GM21423 (cell line): Measurements from ENCODE around the gene C7orf33.

Experiments used
- ATAC-seq: cut with Tn5 transposase; IDR thresholded peaks from one replicate; pipeline ENCODE4 v1.9.1; 2021; ENCODE audit warnings: mild to moderate bottlenecking, moderate library complexity; ENCODE audit not compliant: unreplicated experiment

The C7orf33 gene

DNA sequence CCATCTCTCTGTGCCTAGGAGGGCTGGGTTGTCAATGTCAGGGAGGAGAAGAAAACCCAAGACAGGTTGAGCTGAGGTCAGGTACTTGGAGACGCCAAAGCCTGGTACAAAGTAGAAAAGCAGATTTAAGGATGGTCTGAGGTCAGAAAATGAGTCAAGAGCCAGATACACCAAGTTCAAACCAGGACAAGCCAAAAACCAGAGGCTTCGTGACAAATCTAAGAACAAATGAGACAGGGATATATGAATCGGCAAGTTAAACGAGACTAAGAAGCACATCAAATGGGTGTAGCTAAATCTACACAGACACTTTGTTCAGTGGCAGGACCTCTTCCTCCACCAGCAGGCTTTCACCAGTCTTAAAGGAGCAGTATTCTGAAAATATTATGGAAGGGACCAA lies 34.2 kb downstream of the C7orf33 start:
- ATAC-seq = no peak

- no peak for ATAC-seq
These were observed 34.8 kb downstream of the C7orf33 start for GRCh38 chr7:148625342-148625741.

GRCh38 chr7:148626828-148627227 lies 36.3 kb downstream of the C7orf33 start:
- ATAC-seq = no peak

DNA sequence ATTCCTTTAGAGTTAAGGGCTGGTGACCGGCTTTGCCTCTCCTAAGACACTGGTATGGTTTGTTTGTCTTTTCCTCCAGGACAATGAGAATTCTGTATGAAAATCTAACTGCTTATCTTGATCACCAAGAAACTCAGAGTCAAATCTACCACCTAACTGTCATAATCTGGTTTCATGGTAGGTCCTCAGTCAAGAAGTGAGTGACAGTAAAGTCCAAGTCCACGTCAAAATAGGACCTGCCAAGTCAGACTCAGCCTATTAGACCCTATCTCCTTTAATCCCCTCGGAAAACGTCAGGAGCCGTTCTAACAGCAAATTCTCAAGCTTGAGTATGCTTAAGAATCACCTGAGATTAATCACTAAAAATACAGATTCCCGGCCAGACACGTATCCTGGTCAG lies 37.4 kb downstream of the C7orf33 start:
- no peak for ATAC-seq

DNA sequence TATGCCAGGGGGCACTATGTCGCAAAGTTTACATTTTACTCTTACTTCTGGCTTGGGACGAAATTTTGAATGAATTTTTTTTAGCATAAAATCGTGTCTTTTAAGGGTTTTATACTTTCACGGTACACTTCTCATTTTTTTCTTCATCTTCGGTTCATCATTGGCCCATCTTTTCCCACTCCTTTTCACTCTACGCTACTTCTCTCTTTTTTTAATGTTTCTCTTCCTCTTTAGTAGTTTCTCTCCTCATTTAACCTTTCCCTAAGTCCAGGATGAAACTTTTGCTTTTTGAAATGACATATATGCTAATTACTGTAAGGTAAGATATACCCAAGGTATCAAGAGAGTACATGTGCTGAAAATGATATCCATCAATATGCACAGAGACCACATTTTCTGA lies 39.5 kb downstream of the C7orf33 start:
- no peak for ATAC-seq

GRCh38 chr7:148633761-148634160 lies 43.2 kb downstream of the C7orf33 start:
- no peak for ATAC-seq

GRCh38 chr7:148637094-148637493 lies 46.5 kb downstream of the C7orf33 start:
- ATAC-seq = no peak

- no peak for ATAC-seq
These were observed 55.3 kb downstream of the C7orf33 start for GRCh38 chr7:148645898-148646297.

DNA sequence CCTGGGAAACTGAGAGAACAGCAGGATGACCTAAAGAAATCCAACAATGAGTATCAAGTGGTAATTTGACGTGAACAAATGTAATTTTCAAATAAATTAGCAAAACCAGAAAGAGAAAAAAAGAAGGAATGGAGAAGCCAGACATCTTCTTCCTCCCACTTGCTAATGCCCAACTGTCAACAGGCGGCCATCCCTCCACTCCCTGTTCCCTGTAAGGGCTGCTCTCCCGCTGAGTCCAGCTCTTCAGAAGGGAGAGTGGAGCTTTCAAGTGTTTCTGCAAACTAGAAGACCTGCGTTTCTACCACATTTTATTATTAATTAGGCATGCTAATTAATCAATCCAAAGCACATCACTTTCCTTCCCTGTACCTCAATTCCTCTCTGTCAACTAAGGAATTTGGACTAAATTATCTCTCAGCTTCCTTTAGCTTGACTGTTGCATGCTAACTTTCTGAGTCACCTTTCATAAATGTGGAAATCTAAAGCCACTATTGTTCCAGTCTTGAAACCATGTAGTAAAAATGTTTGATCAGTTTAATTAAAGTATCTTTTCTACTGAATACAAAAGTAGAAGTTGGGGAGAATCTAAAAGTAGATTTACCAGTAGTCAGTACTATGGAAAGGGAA lies 59.8 kb downstream of the C7orf33 start:
- ATAC-seq = no peak

DNA sequence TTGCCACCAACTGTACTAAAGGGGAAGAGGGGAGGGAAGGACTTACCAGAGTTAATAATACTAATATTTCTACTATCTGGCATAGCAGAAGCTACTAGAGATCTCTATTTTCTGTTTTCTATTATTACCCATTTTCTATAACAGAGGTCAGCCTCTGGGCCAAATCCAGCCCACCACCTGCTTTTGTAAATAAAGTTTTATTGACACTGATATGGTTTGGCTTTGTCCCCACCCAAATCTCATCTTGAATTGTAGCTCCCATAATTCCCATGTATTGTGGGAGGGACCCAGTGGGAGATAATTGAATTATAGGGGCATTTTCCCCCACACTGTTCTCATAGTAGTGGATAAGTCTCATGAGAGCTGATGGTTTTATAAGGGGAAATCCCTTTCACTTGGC lies 62.2 kb downstream of the C7orf33 start:
- ATAC-seq = no peak

GRCh38 chr7:148657929-148658328 lies 67.4 kb downstream of the C7orf33 start:
- no peak for ATAC-seq

DNA sequence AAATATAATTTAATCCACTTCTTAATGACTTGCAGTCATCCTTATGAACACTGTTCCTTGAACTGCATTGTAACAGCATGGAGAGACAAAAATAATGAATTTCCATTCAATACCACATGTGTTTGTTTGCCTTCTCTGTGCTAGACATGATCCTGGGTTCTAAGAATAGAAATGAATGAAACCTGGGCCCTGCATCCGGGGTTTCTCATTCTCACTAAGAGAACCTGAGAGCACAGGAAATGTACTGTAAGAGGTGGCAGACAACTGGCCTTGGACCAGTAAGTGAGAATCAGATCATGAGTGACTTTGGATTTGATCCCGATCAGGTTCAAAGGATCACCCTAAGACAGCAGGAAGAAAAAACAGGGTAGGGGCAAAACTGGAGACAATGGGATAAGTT lies 70.9 kb downstream of the C7orf33 start:
- no peak for ATAC-seq

DNA sequence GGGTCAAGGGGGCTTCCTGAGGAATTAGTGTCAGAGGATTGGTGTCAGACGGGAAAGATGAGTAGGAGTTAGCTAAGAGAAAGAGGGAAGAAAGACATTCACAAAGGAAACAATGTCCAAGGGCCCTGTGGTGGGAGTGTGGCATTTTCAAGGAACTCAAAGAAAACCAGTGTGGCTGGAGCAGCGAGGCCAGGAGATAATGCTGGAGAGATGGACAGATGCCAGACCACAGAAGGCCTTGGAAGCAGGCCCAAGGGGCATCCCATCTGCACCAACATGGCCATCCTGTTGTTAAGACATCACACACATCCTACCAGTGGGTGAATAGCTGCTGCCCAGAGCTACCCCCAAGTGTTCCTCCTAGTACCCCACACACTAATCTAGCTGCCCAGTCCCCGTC lies 72.1 kb downstream of the C7orf33 start:
- no peak for ATAC-seq

DNA sequence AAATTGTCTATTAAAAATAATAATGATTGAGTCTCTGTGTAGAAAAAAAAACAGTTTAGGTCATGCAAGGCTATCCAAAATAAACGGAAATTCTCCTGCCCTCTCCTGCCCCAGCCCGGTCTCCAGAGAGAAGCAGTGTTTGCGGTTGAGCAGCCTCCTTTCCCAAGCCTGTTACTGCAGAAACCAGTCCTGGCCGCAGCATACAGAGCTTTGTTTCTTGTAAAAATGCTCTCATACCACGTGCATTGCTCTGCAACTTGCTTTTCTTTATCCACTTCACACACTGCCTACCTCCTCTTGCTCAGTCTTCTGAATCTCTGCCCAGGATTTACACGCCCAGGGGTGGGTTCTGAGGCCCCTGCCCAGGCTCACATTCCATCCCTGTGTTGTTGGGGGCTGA lies 73.8 kb downstream of the C7orf33 start:
- no peak for ATAC-seq

DNA sequence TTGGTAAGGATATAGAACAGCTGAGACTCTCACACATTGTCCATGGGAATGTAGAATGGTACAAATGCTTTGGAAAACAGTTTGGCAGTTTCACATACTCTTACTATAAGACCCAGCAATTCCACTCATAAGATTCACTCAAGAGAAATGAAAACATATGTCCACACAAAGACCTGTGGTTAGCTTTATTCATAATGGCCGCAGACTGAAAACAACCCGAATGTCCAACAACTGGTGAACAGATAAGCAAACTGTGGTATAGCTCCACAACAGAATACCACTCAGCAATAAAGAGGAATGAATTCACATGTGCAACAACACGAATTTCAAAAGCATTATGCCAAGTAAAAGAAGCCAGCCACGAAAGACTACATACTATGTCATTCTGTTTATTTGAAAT lies 74.7 kb downstream of the C7orf33 start:
- ATAC-seq = no peak
